PFSK-1 (cell line): ENCODE measurements around the gene TMEM163.

Source experiments
- FOXP2 ChIP-seq: optimal IDR thresholded peaks from 2 replicates; pipeline ENCODE3; 2011; ENCODE audit warnings: borderline replicate concordance, control low read depth, inconsistent platforms; ENCODE audit not compliant: insufficient read depth; ENCODE audit errors: extremely low read length, extremely low read depth
- POLR2AphosphoS5 ChIP-seq: IDR thresholded peaks from 2 replicates; pipeline ENCODE4 v1.6.1; 2012; ENCODE audit warnings: low read depth, mild to moderate bottlenecking, control low read depth, low read length, moderate library complexity
- SIN3A ChIP-seq: IDR thresholded peaks from 2 replicates; pipeline ENCODE4 v1.6.1; 2012; ENCODE audit warnings: mild to moderate bottlenecking, low read length, moderate library complexity, borderline replicate concordance; ENCODE audit not compliant: insufficient read depth
- TAF1 ChIP-seq: IDR thresholded peaks from 2 replicates; pipeline ENCODE4 v1.6.1; 2012; ENCODE audit warnings: low read length, control low read depth, borderline replicate concordance; ENCODE audit not compliant: insufficient read depth
- TF ChIP-seq, protein P1 (sequence below), 2 experiments: IDR thresholded peaks; 2 replicates each; pipeline versions ENCODE4 v1.6.1 to v1.8.0; 2011 to 2012; ENCODE audit warnings: low read depth in 2 of 2, low read length in 2 of 2, control low read depth in 1 of 2, inconsistent platforms in 1 of 2, mild to moderate bottlenecking in 1 of 2, moderate library complexity in 1 of 2; ENCODE audit not compliant: insufficient read depth in 1 of 2

The TMEM163 gene

DNA sequence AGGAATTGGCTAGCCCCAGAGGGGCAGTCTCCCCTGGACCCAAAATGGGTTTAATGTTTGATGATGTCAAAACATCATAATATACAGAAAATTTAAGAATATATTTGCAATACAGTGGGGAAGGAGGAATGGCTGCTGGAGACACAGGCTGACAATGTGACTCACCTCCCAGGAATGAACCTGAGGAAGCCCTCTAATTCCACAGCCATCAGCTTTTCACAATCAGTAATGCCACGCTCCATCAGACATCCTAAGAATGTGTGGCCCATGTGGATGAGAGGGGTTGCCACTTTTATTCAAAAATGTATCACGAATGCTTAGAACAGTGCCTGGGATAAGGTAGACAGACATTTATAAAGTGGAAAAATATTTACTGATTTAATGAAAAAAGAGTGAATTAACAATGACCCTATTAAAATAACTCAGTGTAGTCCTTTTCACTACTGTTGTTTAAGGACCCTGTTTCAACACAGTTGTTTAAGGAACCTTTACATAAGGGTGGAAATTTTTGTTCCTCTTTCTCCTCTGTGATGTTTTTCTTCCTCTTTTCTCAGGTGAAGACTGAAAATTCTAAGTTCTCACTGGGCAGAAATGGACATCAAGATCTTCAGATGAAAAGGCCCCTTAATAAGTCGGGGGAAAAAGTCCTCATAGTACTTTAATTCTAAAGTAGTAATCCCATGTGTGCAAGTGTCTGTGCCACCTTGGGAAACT, 17.5 kb upstream of the TMEM163 start:
- TF ChIP-seq POLR2AphosphoS5, result no peak
- TF ChIP-seq TAF1, result no peak
- no peak for TF ChIP-seq SIN3A
- TF ChIP-seq, protein P1, sequence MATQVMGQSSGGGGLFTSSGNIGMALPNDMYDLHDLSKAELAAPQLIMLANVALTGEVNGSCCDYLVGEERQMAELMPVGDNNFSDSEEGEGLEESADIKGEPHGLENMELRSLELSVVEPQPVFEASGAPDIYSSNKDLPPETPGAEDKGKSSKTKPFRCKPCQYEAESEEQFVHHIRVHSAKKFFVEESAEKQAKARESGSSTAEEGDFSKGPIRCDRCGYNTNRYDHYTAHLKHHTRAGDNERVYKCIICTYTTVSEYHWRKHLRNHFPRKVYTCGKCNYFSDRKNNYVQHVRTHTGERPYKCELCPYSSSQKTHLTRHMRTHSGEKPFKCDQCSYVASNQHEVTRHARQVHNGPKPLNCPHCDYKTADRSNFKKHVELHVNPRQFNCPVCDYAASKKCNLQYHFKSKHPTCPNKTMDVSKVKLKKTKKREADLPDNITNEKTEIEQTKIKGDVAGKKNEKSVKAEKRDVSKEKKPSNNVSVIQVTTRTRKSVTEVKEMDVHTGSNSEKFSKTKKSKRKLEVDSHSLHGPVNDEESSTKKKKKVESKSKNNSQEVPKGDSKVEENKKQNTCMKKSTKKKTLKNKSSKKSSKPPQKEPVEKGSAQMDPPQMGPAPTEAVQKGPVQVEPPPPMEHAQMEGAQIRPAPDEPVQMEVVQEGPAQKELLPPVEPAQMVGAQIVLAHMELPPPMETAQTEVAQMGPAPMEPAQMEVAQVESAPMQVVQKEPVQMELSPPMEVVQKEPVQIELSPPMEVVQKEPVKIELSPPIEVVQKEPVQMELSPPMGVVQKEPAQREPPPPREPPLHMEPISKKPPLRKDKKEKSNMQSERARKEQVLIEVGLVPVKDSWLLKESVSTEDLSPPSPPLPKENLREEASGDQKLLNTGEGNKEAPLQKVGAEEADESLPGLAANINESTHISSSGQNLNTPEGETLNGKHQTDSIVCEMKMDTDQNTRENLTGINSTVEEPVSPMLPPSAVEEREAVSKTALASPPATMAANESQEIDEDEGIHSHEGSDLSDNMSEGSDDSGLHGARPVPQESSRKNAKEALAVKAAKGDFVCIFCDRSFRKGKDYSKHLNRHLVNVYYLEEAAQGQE (IDR thresholded peaks at IDR 0.05; ENCODE audit: insufficient read depth in 1 of 2, low read depth in 2 of 2, low read length in 2 of 2), result no peak
- TF ChIP-seq FOXP2, result no peak

- TF ChIP-seq POLR2AphosphoS5, result no peak
- no peak for TF ChIP-seq TAF1
- no peak for TF ChIP-seq FOXP2
- TF ChIP-seq SIN3A, result no peak
- TF ChIP-seq, protein P1 (IDR thresholded peaks at IDR 0.05; ENCODE audit: insufficient read depth in 1 of 2, low read depth in 2 of 2, low read length in 2 of 2), result no peak
These were observed 9.4 kb upstream of the TMEM163 start for GRCh38 chr2:134728163-134728562.

- TF ChIP-seq TAF1, result no peak
- no peak for TF ChIP-seq POLR2AphosphoS5
- TF ChIP-seq FOXP2, result no peak
- TF ChIP-seq, protein P1 (IDR thresholded peaks at IDR 0.05; ENCODE audit: insufficient read depth in 1 of 2, low read depth in 2 of 2, low read length in 2 of 2), result no peak
- TF ChIP-seq SIN3A, result no peak
These were observed 8.6 kb upstream of the TMEM163 start for GRCh38 chr2:134727385-134727784.

GRCh38 chr2:134726645-134727044, 7.8 kb upstream of the TMEM163 start:
- TF ChIP-seq FOXP2, result no peak
- TF ChIP-seq TAF1, result no peak
- TF ChIP-seq, protein P1 (IDR thresholded peaks at IDR 0.05; ENCODE audit: insufficient read depth in 1 of 2, low read depth in 2 of 2, low read length in 2 of 2), result no peak
- no peak for TF ChIP-seq POLR2AphosphoS5
- no peak for TF ChIP-seq SIN3A

GRCh38 chr2:134725876-134726275, 7.1 kb upstream of the TMEM163 start:
- TF ChIP-seq TAF1 (no peak), POLR2AphosphoS5 (no peak), FOXP2 (no peak), SIN3A (no peak)
- TF ChIP-seq, protein P1 (IDR thresholded peaks at IDR 0.05; ENCODE audit: insufficient read depth in 1 of 2, low read depth in 2 of 2, low read length in 2 of 2), result no peak
